SJSA1 (cell line): ENCODE data around the gene ERMP1. TPM values are rescaled to one million over a fixed set of nuclear protein-coding genes. Genes with fewer than 3 reads are reported as not detected.

Experiments
- DNase-seq, 2 experiments: peaks; one replicate each; pipeline ENCODE4 v3.0.0-alpha.2; 2015 to 2020; ENCODE audit warnings: low spot score in 2 of 2, low read depth in 1 of 2
- H3K27ac ChIP-seq: fragments of 250-450 bp; sonication (Bioruptor Pico); 2 replicates; pipeline ENCODE4 v1.5.1; 2020; ENCODE audit warnings: mild to moderate bottlenecking, moderate library complexity
- H3K27me3 ChIP-seq: fragments of 250-450 bp; sonication (Bioruptor Pico); replicated peaks from 2 replicates; pipeline ENCODE4 v1.5.1; 2020; ENCODE audit warnings: mild to moderate bottlenecking, moderate library complexity
- H3K36me3 ChIP-seq: fragments of 250-450 bp; sonication (Bioruptor Pico); 2 replicates; pipeline ENCODE4 v1.5.1; 2020; ENCODE audit warnings: mild to moderate bottlenecking
- H3K4me1 ChIP-seq: fragments of 250-450 bp; sonication (Bioruptor Pico); replicated peaks from 2 replicates; pipeline ENCODE4 v1.6.1; 2021; ENCODE audit warnings: mild to moderate bottlenecking
- H3K4me3 ChIP-seq: fragments of 250-450 bp; sonication (Bioruptor Pico); 2 replicates; pipeline ENCODE4 v1.5.1; 2020; ENCODE audit warnings: mild to moderate bottlenecking
- H3K9me3 ChIP-seq: fragments of 250-450 bp; sonication (Bioruptor Pico); replicated peaks from 2 replicates; pipeline ENCODE4 v1.5.1; 2020; ENCODE audit warnings: mild to moderate bottlenecking
- total RNA-seq: library from RNA; depleted of rRNA; stranded (reverse); fragments of >200 nt; shearing (Covaris generic); gene quantifications from 2 replicates; pipeline ENCODE4 v1.2.3, GENCODE V29; 2014

ERMP1 gene
- total RNA-seq, 1 experiment from 2014 or later = 3.2 TPM

DNA sequence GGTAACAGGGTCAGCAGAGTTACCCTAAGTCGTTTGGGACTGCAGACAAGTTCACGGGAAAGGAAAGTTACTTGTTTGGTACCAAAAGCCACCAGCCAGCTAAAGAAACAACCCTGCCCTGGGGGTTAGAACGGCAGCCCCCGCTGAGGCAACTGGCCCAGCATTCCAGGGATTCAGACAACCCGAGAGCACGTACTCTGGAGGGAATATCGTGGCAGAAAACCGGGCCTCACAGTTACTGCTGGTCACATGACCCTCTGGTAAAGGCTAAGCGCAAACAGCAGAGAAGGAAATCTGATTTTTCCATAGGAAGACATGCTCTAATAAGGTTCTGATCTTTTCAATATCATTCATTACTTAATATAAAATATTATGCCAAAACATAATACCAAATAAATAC is 35.3 kb upstream of the ERMP1 start:
- Histone ChIP-seq H3K27me3 (no peaks in the 10 kb centered on the region), H3K4me1 (no peaks in the 10 kb centered on the region), H3K36me3 (no peaks in the 10 kb centered on the region), H3K9me3 (no peaks in the 10 kb centered on the region), H3K4me3 (no peak overlapping the region), H3K27ac (no peak overlapping the region)
- no peak for DNase-seq

DNA sequence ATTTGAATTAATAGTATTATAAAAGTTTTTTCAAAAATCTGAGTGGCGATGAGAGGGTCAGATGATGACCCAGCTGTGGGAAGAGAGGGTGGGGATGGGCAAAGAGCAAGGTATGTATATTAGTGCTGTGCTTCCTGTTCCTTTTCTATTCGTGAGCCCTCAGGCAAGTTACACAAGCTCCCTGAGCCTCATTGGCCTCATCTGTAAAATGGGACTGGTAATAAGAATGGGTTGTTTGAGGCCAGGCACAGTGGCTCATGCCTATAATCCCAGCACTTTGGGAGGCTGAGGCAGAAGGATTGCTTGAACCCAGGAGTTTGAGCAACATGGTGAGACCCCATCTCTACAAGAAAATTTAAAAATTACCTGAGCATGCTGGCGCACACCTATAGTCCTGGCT is 33.8 kb upstream of the ERMP1 start:
- H3K27ac ChIP-seq = no peak overlapping the region
- H3K4me1 ChIP-seq = no peaks in the 10 kb centered on the region
- H3K9me3 ChIP-seq = no peaks in the 10 kb centered on the region
- no peaks in the 10 kb centered on the region for H3K36me3 ChIP-seq
- H3K4me3 ChIP-seq = no peak overlapping the region
- DNase-seq = no peak
- H3K27me3 ChIP-seq = no peaks in the 10 kb centered on the region

DNA sequence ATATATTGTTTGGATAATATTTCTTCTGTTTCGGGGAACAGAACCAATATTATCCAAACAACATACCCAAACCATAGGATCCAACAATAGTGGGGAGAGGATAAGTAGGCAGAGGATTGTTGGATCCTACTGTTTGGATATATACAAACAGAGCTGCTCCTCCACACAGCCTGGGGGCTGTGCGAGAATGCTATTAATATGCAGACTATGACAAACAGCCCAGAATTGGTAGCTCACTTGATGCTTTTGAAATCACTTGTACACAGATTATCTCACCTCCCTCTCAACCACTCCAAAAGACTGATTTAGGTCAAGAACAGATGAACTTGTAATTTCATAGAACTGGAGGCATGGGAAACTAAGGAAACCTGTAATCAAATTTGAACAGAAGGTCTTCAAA is 33.4 kb upstream of the ERMP1 start:
- no peaks in the 10 kb centered on the region for H3K9me3 ChIP-seq
- H3K27me3 ChIP-seq = no peaks in the 10 kb centered on the region
- no peaks in the 10 kb centered on the region for H3K36me3 ChIP-seq
- no peaks in the 10 kb centered on the region for H3K4me1 ChIP-seq
- DNase-seq = no peak
- no peak overlapping the region for H3K4me3 ChIP-seq
- H3K27ac ChIP-seq = no peak overlapping the region

DNA sequence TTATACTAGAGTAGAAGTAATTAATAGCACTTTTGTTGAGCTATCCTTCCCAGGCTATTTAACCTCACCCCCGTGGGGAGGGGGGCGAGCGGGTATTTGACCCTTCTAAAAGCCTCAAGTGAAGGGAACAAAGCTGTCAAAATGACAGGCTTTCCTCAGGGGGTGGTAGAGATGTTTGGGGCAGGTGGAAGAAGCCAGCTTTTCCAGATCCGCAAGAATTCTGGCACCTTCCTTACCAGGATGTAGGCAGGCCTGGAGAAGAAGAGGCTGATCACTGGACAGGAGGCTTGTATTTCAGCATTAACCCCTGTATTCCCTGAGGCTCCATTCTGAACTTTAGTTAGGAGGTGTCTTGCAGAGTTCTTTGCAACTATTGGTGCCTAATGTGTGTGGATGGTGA is 31.5 kb upstream of the ERMP1 start:
- no peaks in the 10 kb centered on the region for H3K9me3 ChIP-seq
- DNase-seq = no peak
- H3K27me3 ChIP-seq = no peaks in the 10 kb centered on the region
- H3K4me1 ChIP-seq = no peaks in the 10 kb centered on the region
- no peaks in the 10 kb centered on the region for H3K36me3 ChIP-seq
- H3K4me3 ChIP-seq = no peak overlapping the region
- H3K27ac ChIP-seq = no peak overlapping the region

DNA sequence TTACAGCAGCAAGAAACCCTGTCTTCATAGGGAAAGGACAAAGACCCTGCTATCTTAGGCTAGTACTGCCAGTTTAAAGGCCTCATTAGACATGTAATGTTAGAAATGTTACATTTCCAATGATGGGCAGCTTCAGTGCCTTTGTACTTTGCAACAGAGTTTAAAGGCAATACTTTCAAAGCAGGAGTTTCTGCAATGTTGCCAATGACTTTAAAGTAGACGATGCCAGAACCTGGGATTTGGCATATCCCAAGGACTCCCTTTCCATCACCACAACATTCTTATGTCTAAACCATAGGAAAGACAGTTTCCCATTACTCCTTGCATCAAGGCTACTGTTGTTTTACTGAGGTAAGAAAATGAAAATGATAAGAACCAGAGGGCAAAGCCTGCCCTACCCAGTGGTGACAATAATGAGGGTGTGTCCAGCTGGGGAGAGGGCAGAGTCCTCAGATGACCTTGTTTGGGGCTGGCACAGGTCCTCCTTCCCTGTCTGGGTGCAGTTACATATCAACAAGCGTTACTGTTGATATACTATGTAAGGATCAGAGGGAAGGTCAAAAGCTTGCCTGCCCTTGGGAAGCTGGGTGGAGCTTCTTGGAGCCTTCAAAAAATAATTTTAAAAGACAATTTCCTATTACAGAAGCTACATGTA is 30.3 kb upstream of the ERMP1 start:
- H3K36me3 ChIP-seq = no peaks in the 10 kb centered on the region
- H3K27me3 ChIP-seq = no peaks in the 10 kb centered on the region
- H3K27ac ChIP-seq = no peak overlapping the region
- H3K4me1 ChIP-seq = no peaks in the 10 kb centered on the region
- no peaks in the 10 kb centered on the region for H3K9me3 ChIP-seq
- H3K4me3 ChIP-seq = no peak overlapping the region
- no peak for DNase-seq

DNA sequence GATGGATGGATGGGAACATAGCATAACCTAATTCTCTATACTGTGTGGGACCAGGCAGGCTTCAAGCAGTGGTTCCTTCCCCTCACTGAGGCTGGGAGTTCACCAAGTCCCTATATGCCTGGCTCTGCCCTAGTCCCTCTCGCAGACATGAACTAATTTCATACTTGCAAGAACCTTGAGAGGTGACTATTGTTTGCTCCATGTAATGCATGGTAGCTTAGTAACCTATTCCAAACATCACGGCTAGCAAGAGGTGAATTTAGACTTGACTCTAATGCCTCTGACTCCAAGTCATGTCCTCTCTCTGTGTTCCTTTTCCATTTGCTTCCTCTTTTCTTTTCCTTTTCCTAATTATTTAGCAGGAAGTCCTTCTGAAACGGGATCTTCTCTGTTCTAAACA is 25.9 kb upstream of the ERMP1 start:
- Histone ChIP-seq H3K36me3 (no peaks in the 10 kb centered on the region), H3K4me3 (no peak overlapping the region), H3K27ac (no peak overlapping the region), H3K4me1 (no peaks in the 10 kb centered on the region), H3K27me3 (no peaks in the 10 kb centered on the region), H3K9me3 (no peaks in the 10 kb centered on the region)
- no peak for DNase-seq

DNA sequence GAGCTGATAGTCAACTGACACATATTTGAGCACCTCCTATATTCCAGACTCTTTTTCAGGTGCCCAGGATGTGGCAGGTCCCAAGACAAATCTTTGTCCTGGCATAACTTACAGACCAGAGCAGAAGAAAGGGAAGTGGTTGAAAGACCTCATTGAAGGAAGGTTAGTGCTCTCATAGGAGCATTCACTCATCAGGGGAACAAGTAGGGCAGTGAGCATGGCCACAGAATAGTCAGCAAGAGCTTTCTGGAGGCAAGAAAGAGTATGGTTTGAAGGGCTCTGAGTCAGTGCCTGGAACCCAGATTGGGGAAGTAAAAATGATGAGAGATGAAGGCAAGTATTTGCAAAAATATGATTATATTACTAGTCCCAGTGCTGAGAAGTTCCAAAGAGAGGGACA is 25.0 kb upstream of the ERMP1 start:
- no peaks in the 10 kb centered on the region for H3K4me1 ChIP-seq
- no peaks in the 10 kb centered on the region for H3K36me3 ChIP-seq
- no peaks in the 10 kb centered on the region for H3K27me3 ChIP-seq
- no peaks in the 10 kb centered on the region for H3K9me3 ChIP-seq
- H3K4me3 ChIP-seq = no peak overlapping the region
- no peak overlapping the region for H3K27ac ChIP-seq
- no peak for DNase-seq

DNA sequence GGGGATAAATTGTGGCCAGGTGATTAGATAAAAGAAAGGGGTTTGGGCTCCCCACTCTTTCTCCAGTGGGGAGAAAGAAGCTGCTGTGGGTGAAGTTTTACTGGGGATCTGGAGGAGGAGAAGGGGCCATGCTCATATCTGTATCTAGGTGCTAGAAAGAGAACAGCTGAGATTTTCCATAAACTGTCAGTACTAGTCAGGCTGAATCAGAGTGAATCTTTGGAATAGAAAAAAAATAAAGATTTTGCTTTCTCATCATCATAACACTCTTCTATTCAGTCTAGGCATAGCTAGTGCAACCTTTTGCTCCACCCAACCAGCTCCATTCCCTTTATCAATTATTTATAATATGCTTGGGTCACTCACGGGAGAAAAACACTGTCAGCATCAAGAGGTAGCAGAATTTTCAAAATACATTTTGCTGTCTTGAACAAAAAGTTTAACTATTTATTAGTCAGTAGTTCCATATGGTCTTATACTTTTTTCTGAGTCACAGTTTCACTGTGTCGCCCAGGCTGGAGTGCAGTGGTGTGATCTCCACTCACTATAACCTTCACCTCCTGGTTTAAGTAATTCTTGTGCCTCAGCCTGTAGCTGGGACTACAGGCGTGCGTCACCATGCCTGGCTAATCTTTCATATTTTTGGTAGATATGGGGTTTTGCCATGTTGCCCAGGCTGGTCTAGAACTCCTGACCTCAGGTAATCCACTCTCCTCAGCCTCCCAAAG is 21.3 kb upstream of the ERMP1 start:
- no peaks in the 10 kb centered on the region for H3K36me3 ChIP-seq
- DNase-seq = no peak

DNA sequence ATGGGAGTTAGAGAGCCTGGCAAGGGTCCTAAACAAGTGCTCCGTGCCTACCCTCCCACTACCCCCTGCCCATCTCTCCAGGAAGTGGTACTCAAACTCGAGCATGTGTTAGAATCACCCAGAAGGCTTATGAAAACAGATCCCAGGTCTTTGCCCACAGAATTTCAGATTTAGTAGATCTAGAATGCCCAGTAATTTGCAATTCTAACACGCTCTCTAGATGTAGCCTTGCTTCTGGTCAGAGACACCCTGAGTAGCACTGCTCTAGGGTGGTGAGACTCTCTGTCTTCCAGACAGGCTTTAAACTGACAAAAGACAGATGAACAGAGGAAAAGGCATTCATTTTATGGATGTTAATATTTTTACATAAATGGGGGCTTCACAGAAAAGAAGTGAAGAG is 20.7 kb upstream of the ERMP1 start:
- no peak overlapping the region for H3K4me3 ChIP-seq
- H3K4me1 ChIP-seq = no peaks in the 10 kb centered on the region
- H3K27me3 ChIP-seq = no peaks in the 10 kb centered on the region
- H3K9me3 ChIP-seq = no peaks in the 10 kb centered on the region
- no peaks in the 10 kb centered on the region for H3K36me3 ChIP-seq
- H3K27ac ChIP-seq = no peak overlapping the region
- no peak for DNase-seq

More for the DNA sequence above, 21.3 kb upstream of the ERMP1 start:
- Histone ChIP-seq H3K27me3 (no peaks in the 10 kb centered on the region), H3K27ac (no peak overlapping the region), H3K9me3 (no peaks in the 10 kb centered on the region), H3K4me1 (no peaks in the 10 kb centered on the region), H3K4me3 (no peak overlapping the region)

DNA sequence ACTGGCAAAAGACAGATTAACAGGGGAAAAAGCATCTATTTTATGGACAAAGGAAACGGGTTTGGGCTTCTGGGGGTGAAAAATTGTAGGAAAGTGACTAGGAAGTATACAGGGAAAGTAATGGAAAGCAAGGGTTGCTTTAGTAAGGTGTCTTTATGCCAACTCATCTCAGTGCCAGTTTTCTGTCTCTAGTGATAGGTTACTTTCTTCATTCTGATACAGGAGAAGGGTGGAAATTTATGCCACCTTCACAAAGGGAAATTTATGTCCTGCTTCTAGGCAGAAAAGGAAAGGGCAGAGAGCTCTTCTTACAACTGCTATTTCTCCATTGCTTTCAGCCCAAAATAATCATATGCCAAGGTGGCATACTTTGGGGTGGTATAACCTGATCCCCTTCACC is 20.1 kb upstream of the ERMP1 start:
- Histone ChIP-seq H3K4me3 (no peak overlapping the region), H3K4me1 (no peaks in the 10 kb centered on the region), H3K27me3 (no peaks in the 10 kb centered on the region), H3K27ac (no peak overlapping the region), H3K9me3 (no peaks in the 10 kb centered on the region), H3K36me3 (no peaks in the 10 kb centered on the region)
- no peak for DNase-seq

DNA sequence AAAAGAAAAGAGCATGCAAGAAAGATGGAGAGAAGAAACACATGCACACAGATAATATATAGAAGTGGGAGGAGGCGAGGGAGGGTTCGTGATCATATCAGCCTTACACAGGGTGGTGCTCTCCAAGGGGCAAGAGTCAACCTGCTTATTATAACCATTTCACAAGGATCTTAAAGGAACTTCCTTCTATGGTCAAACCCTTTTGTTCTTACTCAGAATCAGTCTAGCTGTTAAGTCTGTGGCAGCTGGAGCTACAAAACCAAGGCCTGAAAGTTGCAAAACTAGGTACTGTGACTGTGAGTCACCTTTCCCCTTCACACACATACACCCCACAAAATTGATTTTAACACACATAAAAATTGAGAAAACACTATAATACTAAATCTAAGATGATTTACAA is 18.5 kb upstream of the ERMP1 start:
- H3K36me3 ChIP-seq = no peaks in the 10 kb centered on the region
- H3K27me3 ChIP-seq = no peaks in the 10 kb centered on the region
- no peaks in the 10 kb centered on the region for H3K9me3 ChIP-seq
- no peak overlapping the region for H3K4me3 ChIP-seq
- no peaks in the 10 kb centered on the region for H3K4me1 ChIP-seq
- DNase-seq = no peak
- H3K27ac ChIP-seq = no peak overlapping the region

DNA sequence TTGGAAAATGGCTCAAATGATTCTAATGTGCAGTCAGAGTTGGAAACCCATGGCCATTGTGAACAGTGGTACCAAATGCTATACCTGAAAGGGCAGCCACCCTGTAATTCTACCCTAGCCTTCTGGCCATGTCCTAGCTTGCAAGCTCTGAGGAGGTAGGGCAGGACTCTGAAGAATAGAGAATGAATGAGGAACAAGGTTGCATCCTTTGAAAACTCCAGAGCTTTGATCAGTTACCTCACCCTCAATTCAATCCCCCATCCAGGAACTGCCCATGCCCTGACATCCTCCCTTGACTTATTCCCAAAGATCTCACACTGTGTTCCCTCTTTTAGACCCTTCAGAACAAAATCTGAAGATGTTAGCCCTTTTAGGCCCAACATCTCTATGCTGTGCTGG is 17.8 kb upstream of the ERMP1 start:
- no peaks in the 10 kb centered on the region for H3K9me3 ChIP-seq
- no peaks in the 10 kb centered on the region for H3K27me3 ChIP-seq
- no peaks in the 10 kb centered on the region for H3K4me1 ChIP-seq
- no peaks in the 10 kb centered on the region for H3K36me3 ChIP-seq
- no peak overlapping the region for H3K4me3 ChIP-seq
- DNase-seq = no peak
- no peak overlapping the region for H3K27ac ChIP-seq

DNA sequence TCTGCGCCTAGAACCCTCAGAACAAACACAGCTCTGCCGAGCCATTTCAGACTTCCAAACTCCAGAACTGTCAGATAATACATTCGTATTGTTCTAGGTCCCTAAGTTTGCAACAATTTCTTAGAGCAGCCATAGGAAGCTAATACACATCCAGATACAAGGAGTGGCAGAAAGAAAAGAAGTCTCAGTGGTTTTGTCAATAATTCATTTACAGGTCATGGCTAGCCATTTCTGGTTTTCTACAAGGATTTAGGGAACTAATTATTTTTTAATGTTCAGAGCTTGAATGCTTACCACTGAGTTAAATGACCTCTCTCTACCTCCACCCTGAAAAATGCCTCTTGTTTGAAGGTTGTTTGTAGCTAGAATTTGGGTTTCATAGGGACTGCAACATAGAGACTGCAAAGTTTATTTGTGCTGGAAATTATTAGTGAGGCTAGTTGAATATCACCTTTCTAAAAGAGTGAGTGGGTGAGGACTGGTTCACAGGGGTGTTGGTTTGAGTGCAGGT is 15.5 kb upstream of the ERMP1 start:
- H3K4me1 ChIP-seq = peaks cover 13% of the 10 kb centered on the region
- no peaks in the 10 kb centered on the region for H3K36me3 ChIP-seq
- no peak for DNase-seq
- H3K4me3 ChIP-seq = no peak overlapping the region
- H3K27ac ChIP-seq = no peak overlapping the region
- H3K27me3 ChIP-seq = no peaks in the 10 kb centered on the region
- no peaks in the 10 kb centered on the region for H3K9me3 ChIP-seq

DNA sequence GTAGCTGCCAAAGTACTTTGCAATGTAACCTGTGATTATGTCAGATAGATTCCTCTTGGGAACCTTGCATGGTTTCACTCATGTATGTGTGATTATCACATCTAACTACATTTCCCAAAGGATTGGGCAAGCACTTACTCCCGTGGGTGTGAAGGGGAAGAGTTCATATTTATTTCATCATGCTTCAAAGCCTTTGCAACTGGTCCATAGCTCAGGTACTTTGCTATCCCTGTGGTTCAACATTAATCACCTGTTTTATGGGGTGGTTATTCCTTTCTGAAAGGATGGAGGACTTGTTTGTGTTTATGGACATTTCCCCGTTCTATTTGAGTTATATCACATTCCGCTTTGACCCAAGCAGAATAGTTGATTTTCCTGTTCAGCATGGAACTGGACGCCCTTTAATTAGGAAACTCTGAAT is 13.6 kb upstream of the ERMP1 start:
- H3K36me3 ChIP-seq = no peaks in the 10 kb centered on the region
- H3K27me3 ChIP-seq = no peaks in the 10 kb centered on the region
- H3K4me3 ChIP-seq = no peak overlapping the region
- no peaks in the 10 kb centered on the region for H3K9me3 ChIP-seq
- H3K27ac ChIP-seq = no peak overlapping the region
- peaks cover 18% of the 10 kb centered on the region for H3K4me1 ChIP-seq
- no peak for DNase-seq
